Measurements from ENCODE around the gene DGKQ.

DNA sequence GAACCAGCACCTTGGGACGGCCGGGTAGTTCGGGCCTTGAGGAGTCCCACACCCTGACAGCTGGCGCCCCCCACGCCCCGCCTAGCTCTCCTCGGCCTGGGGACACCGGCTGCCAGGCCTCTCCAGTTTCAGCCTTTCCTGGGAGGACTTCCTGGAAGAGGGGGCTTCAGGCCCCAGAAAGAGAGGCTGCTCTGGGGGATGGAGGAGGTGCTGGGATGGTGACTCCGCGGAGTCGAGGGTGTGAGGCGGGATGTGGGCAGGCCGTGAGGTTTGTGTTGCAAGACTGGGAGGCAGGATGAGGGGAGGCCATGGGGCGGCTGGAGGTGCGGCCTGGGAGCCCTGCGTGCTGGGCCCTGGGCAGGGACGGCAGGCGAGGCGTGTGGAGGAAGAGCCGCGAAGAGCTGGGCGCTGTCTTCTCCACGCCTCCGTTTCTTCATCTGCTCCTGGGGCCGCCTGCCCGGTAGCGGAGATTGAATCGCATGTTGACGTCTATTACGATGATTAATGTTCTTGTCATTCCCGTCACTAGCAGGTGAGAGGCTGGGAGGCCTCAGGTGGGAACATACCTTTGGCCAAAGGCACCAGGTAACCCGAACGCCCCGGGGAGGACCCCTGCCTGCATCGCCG, 37.1 kb upstream of the DGKQ start:
- TF ChIP-seq, protein P1, sequence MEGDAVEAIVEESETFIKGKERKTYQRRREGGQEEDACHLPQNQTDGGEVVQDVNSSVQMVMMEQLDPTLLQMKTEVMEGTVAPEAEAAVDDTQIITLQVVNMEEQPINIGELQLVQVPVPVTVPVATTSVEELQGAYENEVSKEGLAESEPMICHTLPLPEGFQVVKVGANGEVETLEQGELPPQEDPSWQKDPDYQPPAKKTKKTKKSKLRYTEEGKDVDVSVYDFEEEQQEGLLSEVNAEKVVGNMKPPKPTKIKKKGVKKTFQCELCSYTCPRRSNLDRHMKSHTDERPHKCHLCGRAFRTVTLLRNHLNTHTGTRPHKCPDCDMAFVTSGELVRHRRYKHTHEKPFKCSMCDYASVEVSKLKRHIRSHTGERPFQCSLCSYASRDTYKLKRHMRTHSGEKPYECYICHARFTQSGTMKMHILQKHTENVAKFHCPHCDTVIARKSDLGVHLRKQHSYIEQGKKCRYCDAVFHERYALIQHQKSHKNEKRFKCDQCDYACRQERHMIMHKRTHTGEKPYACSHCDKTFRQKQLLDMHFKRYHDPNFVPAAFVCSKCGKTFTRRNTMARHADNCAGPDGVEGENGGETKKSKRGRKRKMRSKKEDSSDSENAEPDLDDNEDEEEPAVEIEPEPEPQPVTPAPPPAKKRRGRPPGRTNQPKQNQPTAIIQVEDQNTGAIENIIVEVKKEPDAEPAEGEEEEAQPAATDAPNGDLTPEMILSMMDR (IDR thresholded peaks at IDR 0.05), result no peak
- TF ChIP-seq SREBF2 (IDR thresholded peaks at IDR 0.05) (no peak), POLR2A (IDR thresholded peaks at IDR 0.05; ENCODE audit: low read length) (no peak), KDM1A (IDR thresholded peaks at IDR 0.05; ENCODE audit: low read depth) (no peak), CHD2 (IDR thresholded peaks at IDR 0.05; ENCODE audit: low read length, partially characterized antibody) (no peak), RCOR1 (IDR thresholded peaks at IDR 0.05; ENCODE audit: low read depth, low read length) (no peak)
- TF ChIP-seq, protein P2, sequence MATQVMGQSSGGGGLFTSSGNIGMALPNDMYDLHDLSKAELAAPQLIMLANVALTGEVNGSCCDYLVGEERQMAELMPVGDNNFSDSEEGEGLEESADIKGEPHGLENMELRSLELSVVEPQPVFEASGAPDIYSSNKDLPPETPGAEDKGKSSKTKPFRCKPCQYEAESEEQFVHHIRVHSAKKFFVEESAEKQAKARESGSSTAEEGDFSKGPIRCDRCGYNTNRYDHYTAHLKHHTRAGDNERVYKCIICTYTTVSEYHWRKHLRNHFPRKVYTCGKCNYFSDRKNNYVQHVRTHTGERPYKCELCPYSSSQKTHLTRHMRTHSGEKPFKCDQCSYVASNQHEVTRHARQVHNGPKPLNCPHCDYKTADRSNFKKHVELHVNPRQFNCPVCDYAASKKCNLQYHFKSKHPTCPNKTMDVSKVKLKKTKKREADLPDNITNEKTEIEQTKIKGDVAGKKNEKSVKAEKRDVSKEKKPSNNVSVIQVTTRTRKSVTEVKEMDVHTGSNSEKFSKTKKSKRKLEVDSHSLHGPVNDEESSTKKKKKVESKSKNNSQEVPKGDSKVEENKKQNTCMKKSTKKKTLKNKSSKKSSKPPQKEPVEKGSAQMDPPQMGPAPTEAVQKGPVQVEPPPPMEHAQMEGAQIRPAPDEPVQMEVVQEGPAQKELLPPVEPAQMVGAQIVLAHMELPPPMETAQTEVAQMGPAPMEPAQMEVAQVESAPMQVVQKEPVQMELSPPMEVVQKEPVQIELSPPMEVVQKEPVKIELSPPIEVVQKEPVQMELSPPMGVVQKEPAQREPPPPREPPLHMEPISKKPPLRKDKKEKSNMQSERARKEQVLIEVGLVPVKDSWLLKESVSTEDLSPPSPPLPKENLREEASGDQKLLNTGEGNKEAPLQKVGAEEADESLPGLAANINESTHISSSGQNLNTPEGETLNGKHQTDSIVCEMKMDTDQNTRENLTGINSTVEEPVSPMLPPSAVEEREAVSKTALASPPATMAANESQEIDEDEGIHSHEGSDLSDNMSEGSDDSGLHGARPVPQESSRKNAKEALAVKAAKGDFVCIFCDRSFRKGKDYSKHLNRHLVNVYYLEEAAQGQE (IDR thresholded peaks at IDR 0.05), result no peak
- TF ChIP-seq, protein P3, sequence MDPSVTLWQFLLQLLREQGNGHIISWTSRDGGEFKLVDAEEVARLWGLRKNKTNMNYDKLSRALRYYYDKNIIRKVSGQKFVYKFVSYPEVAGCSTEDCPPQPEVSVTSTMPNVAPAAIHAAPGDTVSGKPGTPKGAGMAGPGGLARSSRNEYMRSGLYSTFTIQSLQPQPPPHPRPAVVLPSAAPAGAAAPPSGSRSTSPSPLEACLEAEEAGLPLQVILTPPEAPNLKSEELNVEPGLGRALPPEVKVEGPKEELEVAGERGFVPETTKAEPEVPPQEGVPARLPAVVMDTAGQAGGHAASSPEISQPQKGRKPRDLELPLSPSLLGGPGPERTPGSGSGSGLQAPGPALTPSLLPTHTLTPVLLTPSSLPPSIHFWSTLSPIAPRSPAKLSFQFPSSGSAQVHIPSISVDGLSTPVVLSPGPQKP (IDR thresholded peaks at IDR 0.05; ENCODE audit: low read depth, low read length), result no peak
- TF ChIP-seq, protein P4, sequence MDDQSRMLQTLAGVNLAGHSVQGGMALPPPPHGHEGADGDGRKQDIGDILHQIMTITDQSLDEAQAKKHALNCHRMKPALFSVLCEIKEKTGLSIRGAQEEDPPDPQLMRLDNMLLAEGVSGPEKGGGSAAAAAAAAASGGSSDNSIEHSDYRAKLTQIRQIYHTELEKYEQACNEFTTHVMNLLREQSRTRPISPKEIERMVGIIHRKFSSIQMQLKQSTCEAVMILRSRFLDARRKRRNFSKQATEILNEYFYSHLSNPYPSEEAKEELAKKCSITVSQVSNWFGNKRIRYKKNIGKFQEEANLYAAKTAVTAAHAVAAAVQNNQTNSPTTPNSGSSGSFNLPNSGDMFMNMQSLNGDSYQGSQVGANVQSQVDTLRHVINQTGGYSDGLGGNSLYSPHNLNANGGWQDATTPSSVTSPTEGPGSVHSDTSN (IDR thresholded peaks at IDR 0.05), result no peak

All from A549 (cell line).